Rectal smooth muscle tissue (tissue), 1 donor: ENCODE data around the gene RPE65.
"Not testable (repeated sequence)": the region's sequence is repeated elsewhere in the genome, so short reads cannot be mapped to it uniquely, and the experiment has no call there.

ENCODE experiments used
- H3K27ac ChIP-seq: one replicate; pipeline ENCODE4 v1.7.0; 2013; ENCODE audit warnings: low read depth, low read length, inconsistent platforms
- H3K27me3 ChIP-seq: one replicate; pipeline ENCODE4 v1.7.0; 2013; ENCODE audit warnings: low read length; ENCODE audit not compliant: control insufficient read depth, insufficient read depth
- H3K36me3 ChIP-seq: one replicate; pipeline ENCODE4 v1.7.0; 2013; ENCODE audit warnings: low read length; ENCODE audit not compliant: control insufficient read depth, insufficient read depth
- H3K4me1 ChIP-seq: one replicate; pipeline ENCODE4 v1.7.0; 2013; ENCODE audit warnings: low read length; ENCODE audit not compliant: control insufficient read depth, insufficient read depth
- H3K4me3 ChIP-seq: one replicate; pipeline ENCODE4 v1.7.0; 2013; ENCODE audit warnings: low read length
- H3K9ac ChIP-seq: one replicate; pipeline ENCODE4 v1.7.0; 2013; ENCODE audit warnings: low read length

Gene RPE65

GRCh38 chr1:68478662-68479061 lies 28.9 kb upstream of the RPE65 start:
- Histone ChIP-seq H3K4me3 (no peak overlapping the region), H3K27ac (no peak overlapping the region), H3K36me3 (no peaks in the 10 kb centered on the region), H3K27me3 (no peaks in the 10 kb centered on the region), H3K9ac (no peak overlapping the region), H3K4me1 (no peaks in the 10 kb centered on the region)

- not testable (repeated sequence) for H3K4me1 ChIP-seq, H3K36me3 ChIP-seq, H3K27ac ChIP-seq, H3K9ac ChIP-seq, H3K4me3 ChIP-seq, H3K27me3 ChIP-seq
Observed at GRCh38 chr1:68476626-68477025, 26.9 kb upstream of the RPE65 start.

GRCh38 chr1:68473060-68473459 lies 23.3 kb upstream of the RPE65 start:
- H3K9ac ChIP-seq: no peak overlapping the region
- H3K4me3 ChIP-seq: no peak overlapping the region
- H3K36me3 ChIP-seq: no peaks in the 10 kb centered on the region
- H3K27ac ChIP-seq: no peak overlapping the region
- H3K27me3 ChIP-seq: no peaks in the 10 kb centered on the region
- no peaks in the 10 kb centered on the region for H3K4me1 ChIP-seq

GRCh38 chr1:68470388-68470970 lies 20.7 kb upstream of the RPE65 start:
- Histone ChIP-seq H3K9ac (no peak overlapping the region), H3K4me1 (no peaks in the 10 kb centered on the region), H3K4me3 (no peak overlapping the region), H3K36me3 (no peaks in the 10 kb centered on the region), H3K27me3 (no peaks in the 10 kb centered on the region), H3K27ac (no peak overlapping the region)

GRCh38 chr1:68464891-68465290 lies 15.1 kb upstream of the RPE65 start:
- no peaks in the 10 kb centered on the region for H3K27me3 ChIP-seq

GRCh38 chr1:68460935-68461334 lies 11.2 kb upstream of the RPE65 start:
- Histone ChIP-seq H3K36me3 (no peaks in the 10 kb centered on the region), H3K4me3 (no peak overlapping the region), H3K4me1 (no peaks in the 10 kb centered on the region), H3K27me3 (no peaks in the 10 kb centered on the region), H3K27ac (no peak overlapping the region), H3K9ac (no peak overlapping the region)

More at GRCh38 chr1:68464891-68465290, 15.1 kb upstream of the RPE65 start:
- Histone ChIP-seq H3K4me1 (no peaks in the 10 kb centered on the region), H3K9ac (no peak overlapping the region), H3K4me3 (no peak overlapping the region), H3K36me3 (no peaks in the 10 kb centered on the region), H3K27ac (no peak overlapping the region)

GRCh38 chr1:68459796-68460195 lies 10.0 kb upstream of the RPE65 start:
- no peak overlapping the region for H3K27ac ChIP-seq
- no peaks in the 10 kb centered on the region for H3K36me3 ChIP-seq
- no peaks in the 10 kb centered on the region for H3K4me1 ChIP-seq
- H3K4me3 ChIP-seq: no peak overlapping the region
- H3K27me3 ChIP-seq: no peaks in the 10 kb centered on the region
- no peak overlapping the region for H3K9ac ChIP-seq

- Histone ChIP-seq H3K4me1 (no peaks in the 10 kb centered on the region), H3K4me3 (no peak overlapping the region), H3K36me3 (no peaks in the 10 kb centered on the region), H3K27me3 (no peaks in the 10 kb centered on the region), H3K9ac (no peak overlapping the region), H3K27ac (no peak overlapping the region)
Observed at GRCh38 chr1:68459091-68459490, 9.3 kb upstream of the RPE65 start.

GRCh38 chr1:68456202-68456601 lies 6.4 kb upstream of the RPE65 start:
- Histone ChIP-seq H3K36me3 (no peaks in the 10 kb centered on the region), H3K27ac (no peak overlapping the region), H3K9ac (no peak overlapping the region), H3K27me3 (no peaks in the 10 kb centered on the region), H3K4me3 (no peak overlapping the region), H3K4me1 (no peaks in the 10 kb centered on the region)

- Histone ChIP-seq H3K27me3 (no peaks in the 10 kb centered on the region), H3K4me1 (no peaks in the 10 kb centered on the region), H3K9ac (no peak overlapping the region), H3K4me3 (no peak overlapping the region), H3K36me3 (no peaks in the 10 kb centered on the region), H3K27ac (no peak overlapping the region)
Observed at GRCh38 chr1:68454534-68454933, 4.8 kb upstream of the RPE65 start.

- Histone ChIP-seq H3K27ac (no peak overlapping the region), H3K9ac (no peak overlapping the region), H3K4me1 (no peaks in the 10 kb centered on the region), H3K36me3 (no peaks in the 10 kb centered on the region), H3K4me3 (no peak overlapping the region), H3K27me3 (no peaks in the 10 kb centered on the region)
Observed at GRCh38 chr1:68453060-68453670, 3.4 kb upstream of the RPE65 start.

- Histone ChIP-seq H3K27ac (no peak overlapping the region), H3K9ac (no peak overlapping the region), H3K4me1 (no peaks in the 10 kb centered on the region), H3K27me3 (no peaks in the 10 kb centered on the region), H3K4me3 (no peak overlapping the region), H3K36me3 (no peaks in the 10 kb centered on the region)
Observed at GRCh38 chr1:68448365-68448764, 1.4 kb downstream of the RPE65 start.

GRCh38 chr1:68445709-68446108 lies 4.0 kb downstream of the RPE65 start:
- Histone ChIP-seq H3K9ac (no peak overlapping the region), H3K27me3 (no peaks in the 10 kb centered on the region), H3K4me1 (no peaks in the 10 kb centered on the region), H3K27ac (no peak overlapping the region), H3K4me3 (no peak overlapping the region), H3K36me3 (no peaks in the 10 kb centered on the region)
